Suprapubic skin (tissue), 4 donors: Measurements from ENCODE around the gene ABCC2. TPM values are rescaled to one million over a fixed set of nuclear protein-coding genes. Genes with fewer than 3 reads are reported as not detected.

Experiments used
- DNase-seq, 2 donors: peaks; one replicate each; pipeline ENCODE4 v3.0.0-alpha.2; 2019; ENCODE audit warnings: low spot score in 2 of 2
- H3K27ac ChIP-seq: fragments of 200-600 bp; sonication (generic); one replicate; pipeline ENCODE4 v1.5.1; 2019
- H3K27me3 ChIP-seq: fragments of 200-600 bp; sonication (generic); one replicate; pipeline ENCODE4 v1.5.1; 2019
- H3K36me3 ChIP-seq: fragments of 200-600 bp; sonication (generic); one replicate; pipeline ENCODE4 v1.5.1; 2019
- H3K4me1 ChIP-seq: fragments of 200-600 bp; sonication (generic); one replicate; pipeline ENCODE4 v1.5.1; 2019
- H3K4me3 ChIP-seq: fragments of 200-600 bp; sonication (generic); one replicate; pipeline ENCODE4 v1.5.1; 2019; ENCODE audit warnings: mild to moderate bottlenecking
- H3K9me3 ChIP-seq: fragments of 200-600 bp; sonication (generic); one replicate; pipeline ENCODE4 v1.5.1; 2019
- EP300 ChIP-seq: sonication (generic); formaldehyde crosslinking; IDR thresholded peaks from one replicate; pipeline ENCODE4 v1.6.1; 2017; ENCODE audit warnings: antibody characterized with exemption
- POLR2A ChIP-seq, 2 donors: fragments of 450-650 bp; IDR thresholded peaks; one replicate each; pipeline ENCODE4 v1.6.1; 2017; ENCODE audit warnings: antibody characterized with exemption in 2 of 2, mild to moderate bottlenecking in 2 of 2, moderate library complexity in 2 of 2
- POLR2AphosphoS5 ChIP-seq, 3 donors: sonication (generic); formaldehyde crosslinking; IDR thresholded peaks; one replicate each; pipeline ENCODE4 v1.6.1; 2017; ENCODE audit warnings: antibody characterized with exemption in 3 of 3
- WGBS: methylation state at CpG from one replicate; pipeline ENCODE4 v1.1.5; 2018; 5-methylcytosine and 5-hydroxymethylcytosine counted together
- total RNA-seq, 4 donors: library from RNA; depleted of rRNA; stranded (reverse); fragments of >200 nt; gene quantifications; one replicate each; pipeline ENCODE4 v1.1.0, GENCODE V29; 2016
- TF ChIP-seq, protein P1 (sequence below), 2 donors: fragments of 200-600 bp in 1 of 2; fragments of 450-650 bp in 1 of 2; sonication (generic) in 1 of 2; IDR thresholded peaks; one replicate each; pipeline ENCODE4 v1.5.1; 2016 to 2019; ENCODE audit warnings: antibody characterized with exemption in 2 of 2, mild to moderate bottlenecking in 1 of 2, moderate library complexity in 1 of 2

ABCC2 gene
- total RNA-seq, 4 donors from 2014 or later = 1.4 to 4.4 (median 2.7) TPM

GRCh38 chr10:99765672-99766301 lies 16.7 kb upstream of the ABCC2 start:
- Histone ChIP-seq H3K27ac (no peak overlapping the region), H3K9me3 (no peaks in the 10 kb centered on the region), H3K36me3 (peaks cover 3% of the 10 kb centered on the region), H3K4me3 (no peak overlapping the region), H3K4me1 (no peaks in the 10 kb centered on the region), H3K27me3 (no peaks in the 10 kb centered on the region)
- TF ChIP-seq, protein P1, sequence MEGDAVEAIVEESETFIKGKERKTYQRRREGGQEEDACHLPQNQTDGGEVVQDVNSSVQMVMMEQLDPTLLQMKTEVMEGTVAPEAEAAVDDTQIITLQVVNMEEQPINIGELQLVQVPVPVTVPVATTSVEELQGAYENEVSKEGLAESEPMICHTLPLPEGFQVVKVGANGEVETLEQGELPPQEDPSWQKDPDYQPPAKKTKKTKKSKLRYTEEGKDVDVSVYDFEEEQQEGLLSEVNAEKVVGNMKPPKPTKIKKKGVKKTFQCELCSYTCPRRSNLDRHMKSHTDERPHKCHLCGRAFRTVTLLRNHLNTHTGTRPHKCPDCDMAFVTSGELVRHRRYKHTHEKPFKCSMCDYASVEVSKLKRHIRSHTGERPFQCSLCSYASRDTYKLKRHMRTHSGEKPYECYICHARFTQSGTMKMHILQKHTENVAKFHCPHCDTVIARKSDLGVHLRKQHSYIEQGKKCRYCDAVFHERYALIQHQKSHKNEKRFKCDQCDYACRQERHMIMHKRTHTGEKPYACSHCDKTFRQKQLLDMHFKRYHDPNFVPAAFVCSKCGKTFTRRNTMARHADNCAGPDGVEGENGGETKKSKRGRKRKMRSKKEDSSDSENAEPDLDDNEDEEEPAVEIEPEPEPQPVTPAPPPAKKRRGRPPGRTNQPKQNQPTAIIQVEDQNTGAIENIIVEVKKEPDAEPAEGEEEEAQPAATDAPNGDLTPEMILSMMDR (IDR thresholded peaks at IDR 0.05) = no peak
- TF ChIP-seq POLR2AphosphoS5 (IDR thresholded peaks at IDR 0.05) (no peak), POLR2A (IDR thresholded peaks at IDR 0.05) (no peak)
- WGBS = 35% methylated on average over 4 of the region's 4 CpGs
- no peak for DNase-seq

- Histone ChIP-seq H3K4me3 (no peak overlapping the region), H3K4me1 (no peaks in the 10 kb centered on the region), H3K36me3 (no peaks in the 10 kb centered on the region), H3K27me3 (no peaks in the 10 kb centered on the region), H3K27ac (no peak overlapping the region), H3K9me3 (no peaks in the 10 kb centered on the region)
- DNase-seq = no peak
- WGBS = 63% methylated on average over 8 of the region's 8 CpGs
- TF ChIP-seq POLR2A (IDR thresholded peaks at IDR 0.05) = no peak
- TF ChIP-seq EP300 = no peak
- TF ChIP-seq, protein P1 (IDR thresholded peaks at IDR 0.05) = no peak
- no peak for TF ChIP-seq POLR2AphosphoS5 (IDR thresholded peaks at IDR 0.05)
These were observed 16.1 kb upstream of the ABCC2 start for GRCh38 chr10:99766302-99766681.

GRCh38 chr10:99767901-99768300 lies 14.5 kb upstream of the ABCC2 start:
- WGBS = 53% methylated on average over 5 of the region's 5 CpGs
- H3K27ac ChIP-seq = no peak overlapping the region
- H3K4me1 ChIP-seq = no peaks in the 10 kb centered on the region
- no peaks in the 10 kb centered on the region for H3K36me3 ChIP-seq
- no peaks in the 10 kb centered on the region for H3K9me3 ChIP-seq
- no peaks in the 10 kb centered on the region for H3K27me3 ChIP-seq
- no peak overlapping the region for H3K4me3 ChIP-seq
- no peak for TF ChIP-seq EP300
- TF ChIP-seq POLR2AphosphoS5 (IDR thresholded peaks at IDR 0.05) = no peak
- DNase-seq = no peak

GRCh38 chr10:99768556-99768955 lies 13.9 kb upstream of the ABCC2 start:
- H3K4me3 ChIP-seq = no peak overlapping the region
- no peaks in the 10 kb centered on the region for H3K36me3 ChIP-seq
- H3K27me3 ChIP-seq = no peaks in the 10 kb centered on the region
- H3K9me3 ChIP-seq = no peaks in the 10 kb centered on the region
- no peak for DNase-seq
- H3K27ac ChIP-seq = no peak overlapping the region
- TF ChIP-seq POLR2AphosphoS5 (IDR thresholded peaks at IDR 0.05) (no peak), POLR2A (IDR thresholded peaks at IDR 0.05) (no peak), EP300 (no peak)
- TF ChIP-seq, protein P1 (IDR thresholded peaks at IDR 0.05) = no peak
- no peaks in the 10 kb centered on the region for H3K4me1 ChIP-seq
- 74% methylated on average over 2 of the region's 2 CpGs for WGBS

DNA sequence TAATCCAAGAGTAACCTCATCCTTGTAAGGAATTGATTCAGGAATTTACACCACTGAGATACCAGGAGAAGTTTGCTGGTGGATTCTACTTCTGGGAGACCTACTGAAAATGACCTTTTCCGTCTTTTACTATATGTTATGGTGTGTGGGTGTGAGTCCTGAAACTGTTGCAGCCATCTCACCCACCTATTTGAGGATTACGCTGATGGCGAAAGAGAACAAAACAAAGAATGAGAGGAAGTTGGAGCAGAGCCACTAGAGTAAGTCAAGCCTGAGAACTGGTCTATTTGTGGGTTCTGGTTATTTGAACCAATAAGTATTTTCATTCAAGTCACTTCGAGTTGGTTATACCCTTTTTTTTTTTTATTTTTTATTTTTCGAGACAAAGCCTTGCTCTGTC lies 12.7 kb upstream of the ABCC2 start:
- WGBS = 89% methylated on average over 5 of the region's 5 CpGs
- no peak for DNase-seq
- Histone ChIP-seq H3K27ac (no peak overlapping the region), H3K4me1 (no peaks in the 10 kb centered on the region), H3K27me3 (no peaks in the 10 kb centered on the region), H3K36me3 (no peaks in the 10 kb centered on the region), H3K4me3 (no peak overlapping the region), H3K9me3 (no peaks in the 10 kb centered on the region)
- TF ChIP-seq, protein P1 (IDR thresholded peaks at IDR 0.05) = no peak
- no peak for TF ChIP-seq EP300
- TF ChIP-seq POLR2A (IDR thresholded peaks at IDR 0.05) = no peak
- TF ChIP-seq POLR2AphosphoS5 (IDR thresholded peaks at IDR 0.05) = no peak
